ENCODE results near the gene TRH. TPM values are rescaled to one million over a fixed set of nuclear protein-coding genes. Genes with fewer than 3 reads are reported as not detected.

Gene TRH
- total and polyA plus RNA-seq, 2 of the 8 experiments (the other 6 are each of a cell fraction or from before 2014, with no cell fraction given): not detected

GRCh38 chr3:129971351-129972052, 3.0 kb upstream of the TRH start:
- Histone ChIP-seq H4K91ac (replicated peaks; ENCODE audit: insufficient read length, low read length) (no peak overlapping the region), H4K8ac (ENCODE audit: extremely low read depth, insufficient read depth, low read length) (no peak overlapping the region), H3K27ac (ENCODE audit: low read depth, low read length) (no peak overlapping the region), H3K23me2 (ENCODE audit: low read depth, low read length) (peaks cover 8% of the 10 kb centered on the region; the same call in 1 of the 2 replicates), H2BK12ac (ENCODE audit: low read depth, low read length) (no peak overlapping the region), H3K9me3 (ENCODE audit: insufficient read depth in 2 of 2, low read depth in 1 of 2, low read length in 1 of 2) (no peaks in the 10 kb centered on the region), H3K14ac (ENCODE audit: insufficient read length) (no peak overlapping the region), H3K79me2 (ENCODE audit: control insufficient read depth in 1 of 2, insufficient read depth in 2 of 2, low read length in 2 of 2) (no peaks in the 10 kb centered on the region), H3K23ac (ENCODE audit: insufficient read length) (no peak overlapping the region), H3K4ac (replicated peaks; ENCODE audit: insufficient read length, low read depth, low read length) (no peak overlapping the region), H2BK15ac (ENCODE audit: low read length) (no peak overlapping the region), H2AFZ (ENCODE audit: low read length) (no peak overlapping the region), H4K5ac (ENCODE audit: insufficient read length, low read depth, low read length) (no peak overlapping the region), H2BK5ac (ENCODE audit: low read depth, low read length) (no peak overlapping the region), H3K4me1 (replicated peaks in 1 of 4; ENCODE audit: control insufficient read depth in 3 of 4, insufficient read depth in 4 of 4, low read length in 3 of 4) (peaks cover 0 to 20% (median 11%) of the 10 kb centered on the region in 4 experiments; a peak in 5 of 7 replicates), H3K27me3 (replicated peaks in 1 of 4; ENCODE audit: control insufficient read depth in 3 of 4, extremely low read depth in 1 of 4, insufficient read depth in 3 of 4, low read length in 3 of 4) (peaks cover 63 to 98% (median 96%) of the 10 kb centered on the region in 4 experiments), H3K56ac (replicated peaks; ENCODE audit: insufficient read length, low read depth, low read length) (no peak overlapping the region), H3K9ac (replicated peaks in 1 of 4; ENCODE audit: extremely low read depth in 1 of 4, low read depth in 3 of 4, low read length in 3 of 4) (no peak overlapping the region), H3K4me3 (ENCODE audit: extremely low read depth in 1 of 4, insufficient read depth in 2 of 4, low read depth in 3 of 4, low read length in 4 of 4) (peak overlapping the region in 3 of 4 experiments; percentile 7 to 42 (median 26); a peak in 4 of 8 replicates), H2BK20ac (ENCODE audit: low read length) (no peak overlapping the region), H4K20me1 (replicated peaks in 1 of 2; ENCODE audit: control insufficient read depth in 1 of 2, insufficient read depth in 2 of 2, low read length in 2 of 2) (peaks cover 3 to 24% of the 10 kb centered on the region in 2 experiments), H3K4me2 (ENCODE audit: insufficient read depth in 1 of 2, low read depth in 2 of 2, low read length in 2 of 2) (peak overlapping the region; percentile 49 to 61), H3K36me3 (ENCODE audit: control insufficient read depth in 2 of 4, insufficient read depth in 4 of 4, low read length in 3 of 4) (peaks cover 0 to 3% (median 0%) of the 10 kb centered on the region in 4 experiments; a peak in 1 of 8 replicates), H2BK120ac (replicated peaks; ENCODE audit: low read depth, low read length) (no peak overlapping the region), H2AK5ac (ENCODE audit: low read depth, low read length) (no peak overlapping the region), H3K79me1 (ENCODE audit: low read depth, low read length) (no peaks in the 10 kb centered on the region), H3K18ac (ENCODE audit: extremely low read depth, low read length) (no peak overlapping the region)
- TF ChIP-seq TCF12 (IDR thresholded peaks at IDR 0.05; ENCODE audit: low read depth, low read length) (0 out of 2 replicates have a peak, but pooled peaks have one; percentile 19), CHD2 (IDR thresholded peaks at IDR 0.05; ENCODE audit: low read length) (no peak)
- CTCF ChIA-PET (ENCODE audit: partially characterized antibody): interaction anchor here (0.7 to 1.7 kb wide), 8 partner anchors 9 to 121 kb away, joined by 3 to 4 read pairs (median 3); no protein-coding TSS in a partner anchor
- 13% methylated on average over 7 of the region's 8 CpGs; no CpG with 5 or more reads in 1 of the 2 experiments for WGBS, 2 experiments (ENCODE audit: extremely low coverage in 1 of 2, insufficient coverage in 1 of 2, insufficient read length in 1 of 2, insufficient replicate concordance in 2 of 2, low coverage in 1 of 2, low lambda C conversion rate in 2 of 2, missing lambda C conversion rate in 1 of 2)
- peak in 1 of 2 experiments; percentile 61 for DNase-seq (ENCODE audit: low read depth in 1 of 2, low spot score in 2 of 2)
- POLR2A ChIA-PET (ENCODE audit: partially characterized antibody): interaction anchor here (0.5 to 1.4 kb wide), 5 partner anchors 17 to 776 kb away, joined by 3 to 6 read pairs (median 3); no protein-coding TSS in a partner anchor
- FAIRE-seq: peak; percentile 13

Measured in H1 (cell line).